GM19452 (cell line): Measurements from ENCODE around the gene TENT4B.

Experiments used
- ATAC-seq: cut with Tn5 transposase; IDR thresholded peaks from one replicate; pipeline ENCODE4 v1.9.1; 2021; ENCODE audit not compliant: unreplicated experiment

Gene TENT4B

GRCh38 chr16:50252082-50252611 lies 99.0 kb downstream of the TENT4B start:
- ATAC-seq = no peak

GRCh38 chr16:50252874-50253513 lies 99.9 kb downstream of the TENT4B start:
- ATAC-seq = no peak

- ATAC-seq = no peak
These were observed 100.4 kb downstream of the TENT4B start for GRCh38 chr16:50253514-50253910.

DNA sequence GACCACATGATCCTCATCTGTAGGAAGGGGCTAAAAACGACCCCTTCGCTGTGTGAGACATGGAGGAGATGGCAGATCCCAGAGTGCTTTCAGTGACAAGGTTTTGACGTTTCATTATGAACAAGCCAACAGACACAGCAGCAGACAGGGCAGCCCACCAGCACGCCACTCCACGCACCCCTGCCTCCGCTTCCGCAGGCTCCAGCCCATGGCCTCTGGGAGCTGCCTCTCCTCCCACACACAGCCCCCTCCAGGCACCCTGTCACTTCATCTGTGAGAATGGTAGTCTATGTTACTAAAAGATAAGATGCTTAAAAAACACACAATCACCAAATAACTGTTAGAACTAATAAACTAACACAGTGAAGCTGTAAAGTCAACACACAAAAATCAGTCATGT lies 101.0 kb downstream of the TENT4B start:
- ATAC-seq = no peak

DNA sequence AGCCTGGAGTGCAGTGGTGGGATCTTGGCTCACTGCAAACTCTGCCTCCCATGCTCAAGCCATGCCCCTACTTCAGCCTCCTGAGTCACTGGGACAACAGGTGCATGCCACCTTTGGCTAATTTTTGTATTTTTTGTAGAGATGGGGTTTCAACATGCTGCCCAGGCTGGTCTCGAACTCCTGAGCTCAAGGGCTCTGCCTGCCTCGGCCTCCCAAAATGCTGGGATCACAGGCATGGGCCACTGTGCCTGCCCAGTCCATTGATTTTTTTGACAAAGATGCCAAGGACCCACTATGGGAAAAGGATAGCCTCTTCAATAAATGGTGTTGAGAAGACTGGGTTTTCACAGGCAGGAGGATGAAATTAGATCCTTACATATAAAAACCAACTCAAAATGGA lies 102.4 kb downstream of the TENT4B start:
- no peak for ATAC-seq

DNA sequence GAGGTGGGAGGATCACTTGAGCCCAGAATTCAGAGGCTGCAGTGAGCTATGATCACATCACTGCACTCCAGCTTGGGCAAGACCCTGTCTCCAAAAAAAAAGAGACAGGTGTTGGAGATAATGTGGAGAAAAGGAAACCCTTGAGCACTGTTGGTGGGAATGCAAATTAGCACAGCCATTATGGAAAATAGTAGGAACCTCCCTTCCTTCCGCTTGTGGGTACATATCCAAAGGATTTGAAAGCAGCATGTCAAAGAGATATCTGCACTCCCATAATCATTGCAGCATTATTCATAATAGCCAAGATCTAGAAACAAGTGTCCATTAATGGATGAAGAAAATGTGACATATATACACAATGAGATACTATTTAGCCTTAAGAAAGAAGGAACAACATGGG lies 103.5 kb downstream of the TENT4B start:
- ATAC-seq = no peak

- ATAC-seq = no peak
These were observed 104.8 kb downstream of the TENT4B start for GRCh38 chr16:50257876-50258275.

GRCh38 chr16:50259334-50260205 lies 106.5 kb downstream of the TENT4B start:
- no peak for ATAC-seq

DNA sequence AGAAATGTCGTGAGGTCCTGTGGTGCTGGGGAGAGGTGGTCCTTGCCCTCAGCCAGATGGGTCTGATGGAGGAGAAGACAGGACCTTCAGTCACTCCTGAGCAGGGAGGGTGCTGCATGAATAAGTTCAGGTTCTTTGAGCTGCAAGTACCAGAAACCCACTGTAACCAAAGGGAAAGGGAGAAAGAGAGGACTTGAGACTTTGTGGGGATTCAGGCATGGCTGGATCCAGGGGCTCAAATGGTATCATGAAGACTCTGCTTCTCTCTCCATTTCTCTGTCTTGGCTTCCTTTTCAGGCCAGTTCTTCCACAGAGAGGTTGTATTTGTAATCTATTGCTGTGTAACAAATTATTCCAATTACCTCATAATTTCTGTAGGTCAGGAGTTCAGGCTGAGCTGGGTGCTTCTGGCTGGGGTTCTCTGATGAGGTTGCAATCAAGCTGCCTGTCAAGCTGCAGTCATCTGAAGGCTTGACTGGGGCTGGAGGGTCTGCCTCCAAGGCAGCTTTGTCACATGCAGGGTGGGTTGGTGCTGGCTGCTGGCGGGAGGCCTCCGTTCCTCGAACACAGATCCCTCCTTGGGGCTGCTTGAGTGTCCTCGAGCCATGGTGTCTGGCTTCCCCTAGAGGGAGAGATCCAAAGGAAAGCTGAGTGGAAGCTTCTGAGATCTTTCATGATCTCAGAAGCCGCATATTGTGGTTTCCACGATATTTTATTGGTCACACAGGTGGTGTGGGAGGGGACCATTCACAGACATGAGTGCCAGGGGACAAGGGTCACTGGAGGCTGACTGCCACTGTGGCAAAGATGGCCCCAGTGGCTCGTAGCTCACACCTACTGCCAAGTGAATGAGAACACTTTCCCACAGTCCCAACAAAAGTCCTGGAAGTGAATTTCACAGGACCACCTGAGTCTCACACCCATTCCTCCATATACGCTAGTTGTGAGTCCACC lies 107.4 kb downstream of the TENT4B start:
- ATAC-seq = no peak

DNA sequence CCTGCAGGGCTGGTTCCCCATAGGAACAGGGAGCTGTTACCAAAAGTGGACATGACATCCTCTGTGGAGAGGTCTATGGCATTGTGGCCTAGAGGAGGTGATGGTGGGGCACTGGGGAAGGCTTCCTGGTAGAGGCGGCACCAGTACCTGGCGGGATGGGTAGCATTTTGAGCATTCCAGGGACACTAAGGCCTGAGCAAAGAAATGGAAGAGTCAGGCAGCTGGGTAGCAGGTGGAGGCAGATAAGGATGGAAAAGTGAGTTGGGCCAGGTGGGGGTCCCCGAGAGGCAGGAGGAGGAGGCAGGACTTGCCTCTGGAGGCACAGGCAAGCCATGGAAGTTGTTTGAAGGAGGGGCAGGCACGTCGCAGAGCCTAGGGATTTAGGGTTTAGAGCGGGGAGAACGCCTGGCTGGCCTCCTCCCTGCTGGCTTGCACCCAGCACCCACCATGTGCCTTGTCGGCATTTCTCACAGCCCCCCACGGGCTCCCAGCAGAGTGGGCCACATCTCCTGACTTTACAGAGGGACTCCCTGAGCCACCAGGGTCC lies 108.1 kb downstream of the TENT4B start:
- no peak for ATAC-seq

GRCh38 chr16:50261707-50262235 lies 108.7 kb downstream of the TENT4B start:
- ATAC-seq = no peak

DNA sequence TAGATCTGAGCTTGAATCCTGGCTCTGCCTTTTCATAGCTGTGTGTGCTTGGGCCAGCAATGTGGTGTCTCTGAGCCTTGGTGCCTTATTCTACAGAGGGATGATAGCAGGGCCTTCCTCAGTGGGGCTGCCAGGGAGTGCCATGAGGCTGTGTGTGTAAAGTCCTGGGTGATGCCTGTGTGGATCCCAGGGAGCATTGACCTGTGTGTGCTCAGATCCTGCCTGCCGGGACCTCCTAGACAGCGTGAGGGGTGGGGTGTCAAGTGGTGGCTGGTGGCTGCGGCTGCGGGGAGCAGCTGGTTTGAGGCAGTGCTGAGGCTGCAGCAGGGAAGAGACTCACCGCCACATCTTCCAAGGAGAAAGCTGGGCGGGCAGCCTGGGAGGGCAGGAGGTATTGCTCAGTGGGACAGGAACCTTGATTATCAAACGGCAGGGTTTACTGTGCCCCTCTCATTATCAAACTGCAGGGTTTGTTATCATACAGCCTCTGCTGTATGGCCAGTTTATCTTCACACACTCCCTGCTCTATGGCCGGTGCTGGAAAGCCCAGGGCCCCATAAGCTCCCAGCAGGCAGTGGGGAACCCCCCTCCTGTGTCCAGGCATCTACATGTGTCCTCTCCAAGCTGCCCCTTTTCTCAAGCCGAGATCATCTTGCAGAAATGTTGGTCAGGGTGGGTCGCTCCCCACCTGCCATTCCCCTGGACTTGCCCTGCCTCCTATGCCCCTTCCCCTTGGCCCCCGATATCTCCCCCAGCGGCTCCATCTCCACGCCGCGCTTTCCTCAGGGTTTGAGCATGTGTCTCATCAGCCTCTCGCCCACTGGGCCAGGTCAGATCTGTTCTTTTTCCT lies 110.2 kb downstream of the TENT4B start:
- ATAC-seq = no peak

- no peak for ATAC-seq
These were observed 111.1 kb downstream of the TENT4B start for GRCh38 chr16:50263940-50264929.

- no peak for ATAC-seq
These were observed 112.2 kb downstream of the TENT4B start for GRCh38 chr16:50265260-50265659.

DNA sequence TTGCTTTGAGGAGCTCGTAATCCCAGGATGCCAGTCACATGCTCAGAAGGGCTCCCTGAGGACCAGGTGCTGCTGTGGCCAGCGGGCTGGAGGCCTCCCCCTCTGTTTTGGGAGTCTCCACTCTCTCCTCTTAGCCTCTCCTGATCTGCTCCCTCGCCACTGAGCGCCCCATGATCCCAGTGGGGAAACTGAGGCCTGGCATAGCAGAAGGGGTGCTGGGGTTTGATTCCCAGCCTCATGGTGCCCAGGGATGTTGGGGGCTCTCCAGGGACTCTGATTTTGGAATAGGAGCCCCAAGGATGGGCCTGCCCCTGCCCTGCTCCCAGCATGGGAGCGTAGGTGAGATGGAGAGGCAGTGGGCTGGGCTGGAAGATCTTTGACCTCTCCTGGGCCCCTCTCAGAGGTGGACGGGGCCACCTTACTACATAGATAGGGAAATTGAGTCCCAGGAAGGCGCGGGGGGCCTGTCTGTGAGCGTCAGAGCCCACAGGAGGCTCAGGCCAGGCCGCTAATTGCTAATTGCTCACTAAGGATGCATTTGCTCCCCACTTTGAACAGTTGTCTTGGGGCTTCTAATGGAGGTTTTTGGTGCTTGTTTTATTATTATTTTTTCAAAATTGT lies 112.7 kb downstream of the TENT4B start:
- no peak for ATAC-seq

GRCh38 chr16:50266337-50267091 lies 113.4 kb downstream of the TENT4B start, which contains the start of gene ADCY7:
TSS of gene ADCY7 (plus strand) at chr16:50266551. CDS start at chr16:50288180, 21,629 bp downstream.
- peak; percentile 87 for ATAC-seq

DNA sequence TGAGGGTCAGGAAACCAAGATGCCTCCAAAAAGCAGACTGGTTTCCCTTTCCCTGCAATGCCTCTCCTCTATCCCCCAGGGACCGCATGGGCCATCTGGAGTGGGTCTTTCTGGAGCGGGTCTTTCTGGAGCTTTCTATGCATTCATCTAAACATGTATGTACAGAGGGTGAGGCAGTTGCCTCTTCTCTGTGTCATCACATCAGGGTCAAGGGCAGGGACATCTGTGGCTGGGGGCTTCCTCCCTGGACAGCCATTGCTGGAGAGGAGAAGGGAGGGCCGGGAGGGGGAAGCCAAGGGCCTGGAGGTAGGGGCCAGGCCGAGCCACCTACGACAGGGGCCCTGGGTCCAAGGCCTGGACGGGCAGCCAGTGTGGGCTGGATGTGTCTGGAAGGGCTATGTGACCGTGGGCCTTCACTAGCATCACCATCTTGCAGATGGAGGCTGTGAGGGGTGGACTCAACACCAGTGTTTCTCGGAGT lies 114.1 kb downstream of the TENT4B start:
- ATAC-seq = no peak
